ENCODE results near the gene LRRK1. TPM values are rescaled to one million over a fixed set of nuclear protein-coding genes. Genes with fewer than 3 reads are reported as not detected.
A peak's percentile ranks its signal among the peaks of the same experiment; 100 is the strongest.

Gene LRRK1
- total and polyA plus RNA-seq, 11 donors: 1.3 to 12.7 (median 2.1) TPM

DNA sequence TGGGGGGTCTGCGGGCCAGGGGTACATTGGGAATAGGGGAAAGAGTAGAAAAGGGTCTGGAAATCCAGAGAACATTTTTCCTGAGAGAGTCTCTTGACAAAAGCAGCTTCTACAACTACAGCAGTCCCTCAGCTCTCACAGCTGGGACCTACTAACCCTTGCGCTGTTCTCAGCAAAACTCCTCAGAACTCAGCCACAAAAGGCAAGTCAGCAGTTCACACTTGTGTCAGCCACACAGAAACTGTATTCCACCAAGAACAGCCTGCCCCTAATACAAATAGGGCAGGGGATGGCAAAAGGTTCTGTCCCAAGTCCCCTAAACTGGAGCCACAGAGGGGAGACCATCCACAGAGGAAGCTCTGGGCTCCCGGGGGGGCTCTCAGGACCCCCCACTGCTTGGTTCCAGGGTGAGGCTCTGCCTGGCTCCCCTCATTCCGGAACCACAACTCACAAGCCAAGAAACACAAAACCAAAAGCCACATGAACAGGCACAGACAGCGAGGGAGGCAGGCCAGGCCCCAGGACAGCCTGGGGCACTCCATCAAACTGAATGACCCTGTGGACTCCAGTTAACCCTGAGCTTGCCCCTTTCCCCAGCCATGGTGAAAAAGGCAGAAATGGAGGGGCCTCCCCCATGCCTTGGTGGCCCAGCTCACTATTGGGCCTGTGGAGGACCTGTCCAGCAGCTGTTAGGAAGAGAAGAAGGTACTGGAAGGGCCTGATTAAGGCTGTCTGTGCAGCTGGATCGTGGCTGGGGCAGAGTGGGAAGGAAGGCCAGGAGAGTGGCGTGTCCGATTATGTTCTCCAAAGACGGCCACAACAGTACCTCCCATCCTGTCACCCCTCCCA, 170.6 kb downstream of the LRRK1 start:
- Histone ChIP-seq H3K36me3 (no peaks in the 10 kb centered on the region), H3K4me3 (no peak overlapping the region), H3K4me1 (peaks cover 0 to 39% (median 31%) of the 10 kb centered on the region in 12 donors), H3K27me3 (no peaks in the 10 kb centered on the region), H3K27ac (peak overlapping the region in 6 of 12 donors; percentile 25 to 83 (median 46)), H3K9me3 (no peaks in the 10 kb centered on the region)
- DNase-seq: no peak
- intact Hi-C loops (cut with DNase I): loop anchor here in 8 of 10 donors (1.0 to 10.0 kb wide), 5 partner anchors 73 to 169 kb away; no protein-coding TSS in a partner anchor
- no peak for ATAC-seq
- TF ChIP-seq POLR2A (IDR thresholded peaks at IDR 0.05): no peak
- TF ChIP-seq, protein P1, sequence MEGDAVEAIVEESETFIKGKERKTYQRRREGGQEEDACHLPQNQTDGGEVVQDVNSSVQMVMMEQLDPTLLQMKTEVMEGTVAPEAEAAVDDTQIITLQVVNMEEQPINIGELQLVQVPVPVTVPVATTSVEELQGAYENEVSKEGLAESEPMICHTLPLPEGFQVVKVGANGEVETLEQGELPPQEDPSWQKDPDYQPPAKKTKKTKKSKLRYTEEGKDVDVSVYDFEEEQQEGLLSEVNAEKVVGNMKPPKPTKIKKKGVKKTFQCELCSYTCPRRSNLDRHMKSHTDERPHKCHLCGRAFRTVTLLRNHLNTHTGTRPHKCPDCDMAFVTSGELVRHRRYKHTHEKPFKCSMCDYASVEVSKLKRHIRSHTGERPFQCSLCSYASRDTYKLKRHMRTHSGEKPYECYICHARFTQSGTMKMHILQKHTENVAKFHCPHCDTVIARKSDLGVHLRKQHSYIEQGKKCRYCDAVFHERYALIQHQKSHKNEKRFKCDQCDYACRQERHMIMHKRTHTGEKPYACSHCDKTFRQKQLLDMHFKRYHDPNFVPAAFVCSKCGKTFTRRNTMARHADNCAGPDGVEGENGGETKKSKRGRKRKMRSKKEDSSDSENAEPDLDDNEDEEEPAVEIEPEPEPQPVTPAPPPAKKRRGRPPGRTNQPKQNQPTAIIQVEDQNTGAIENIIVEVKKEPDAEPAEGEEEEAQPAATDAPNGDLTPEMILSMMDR (IDR thresholded peaks at IDR 0.05): no peak
- 83 to 88% (median 86%) methylated on average over 9 of the region's 9 CpGs for WGBS, 4 donors

DNA sequence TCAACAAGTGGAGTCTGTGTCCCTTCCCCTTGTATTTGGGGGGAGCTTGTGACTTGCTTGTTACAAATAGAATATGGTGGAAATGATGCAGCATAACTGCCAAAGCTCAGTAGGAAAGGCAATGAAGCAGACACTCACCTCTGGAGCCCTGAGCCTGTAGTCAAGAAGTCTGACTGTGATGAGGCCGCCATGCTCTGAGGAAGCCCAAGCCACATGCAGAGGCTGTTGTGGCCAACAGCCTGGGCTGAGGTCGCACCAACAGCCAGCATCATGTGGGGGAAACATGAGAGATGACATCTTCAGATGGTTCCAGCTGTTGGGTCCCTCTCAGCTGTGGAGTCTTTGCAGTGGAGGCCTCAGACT, 171.3 kb downstream of the LRRK1 start:
- intact Hi-C loops (cut with DNase I): loop anchor here in 1 of 10 donors (1.0 kb wide), 1 partner anchor 166 kb away; no protein-coding TSS in a partner anchor
- DNase-seq (no peak), ATAC-seq (no peak)
- no peaks in the 10 kb centered on the region for H3K27me3 ChIP-seq
- no peaks in the 10 kb centered on the region for H3K36me3 ChIP-seq
- WGBS, 4 donors: 93 to 97% (median 93%) methylated on average over 2 of the region's 2 CpGs
- H3K4me3 ChIP-seq: no peak overlapping the region
- peaks cover 0 to 39% (median 31%) of the 10 kb centered on the region in 12 donors for H3K4me1 ChIP-seq
- H3K9me3 ChIP-seq: no peaks in the 10 kb centered on the region
- H3K27ac ChIP-seq: peak overlapping the region in 7 of 12 donors; percentile 39 to 83 (median 66)
- TF ChIP-seq, protein P1 (IDR thresholded peaks at IDR 0.05): no peak
- TF ChIP-seq POLR2A (IDR thresholded peaks at IDR 0.05): no peak

DNA sequence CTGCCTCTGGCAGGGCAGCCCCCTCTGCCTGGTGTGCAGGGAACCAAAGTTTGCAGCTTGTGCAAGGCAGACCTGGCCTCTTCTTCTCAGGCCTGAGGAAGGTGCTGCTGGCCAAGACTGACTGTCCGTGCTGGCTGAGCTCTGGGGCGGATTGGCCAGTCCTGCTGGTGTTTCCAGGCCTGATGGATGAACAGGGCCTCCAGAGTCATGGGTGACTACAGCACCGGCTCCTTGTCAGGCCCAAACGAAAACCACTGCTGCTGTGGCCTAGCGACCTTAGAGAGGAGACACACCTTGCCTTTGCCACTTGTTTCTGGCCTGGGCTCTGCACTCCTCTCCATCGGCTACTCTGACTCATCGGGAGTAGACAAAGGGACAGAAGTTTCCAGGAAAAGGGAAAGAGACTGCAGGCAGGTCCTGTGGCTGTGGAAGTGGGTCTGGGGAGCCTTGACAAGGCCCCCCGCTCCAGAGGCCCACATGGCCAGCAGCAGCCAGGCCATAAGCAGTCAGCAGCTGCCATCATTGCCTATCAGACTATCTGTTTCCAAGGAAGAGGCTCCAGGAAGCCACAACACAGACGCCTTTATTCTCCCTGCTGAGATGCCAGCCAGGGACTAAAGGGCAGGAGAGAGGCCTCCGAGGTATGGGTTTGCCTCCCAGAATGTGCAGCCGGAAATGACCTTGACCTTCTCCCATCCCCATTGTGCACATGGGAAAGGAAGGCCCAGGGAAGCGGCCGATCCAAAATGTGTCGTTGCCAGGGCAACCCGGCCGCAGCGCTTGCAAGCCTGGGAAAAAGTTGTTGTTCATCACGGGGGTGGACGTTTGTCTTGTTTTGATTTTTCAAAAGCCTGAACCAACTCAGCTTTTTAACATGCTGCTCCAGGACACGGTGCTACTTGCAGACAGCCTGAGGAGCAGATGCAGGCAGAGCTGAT, 172.2 kb downstream of the LRRK1 start:
- no peak overlapping the region for H3K4me3 ChIP-seq
- WGBS, 4 donors: 56 to 63% (median 57%) methylated on average over 17 to 20 of the region's 20 CpGs
- ATAC-seq: peak; percentile 38 to 71 (median 66)
- no peaks in the 10 kb centered on the region for H3K9me3 ChIP-seq
- H3K27me3 ChIP-seq: no peaks in the 10 kb centered on the region
- TF ChIP-seq POLR2A (IDR thresholded peaks at IDR 0.05): no peak
- TF ChIP-seq, protein P1 (IDR thresholded peaks at IDR 0.05): no peak
- DNase-seq: peak; percentile 68 to 82 (median 79)
- H3K36me3 ChIP-seq: no peaks in the 10 kb centered on the region
- peak overlapping the region; percentile 44 to 83 (median 70) for H3K27ac ChIP-seq
- intact Hi-C loops (cut with DNase I): no loop called here
- peaks cover 0 to 39% (median 31%) of the 10 kb centered on the region in 12 donors for H3K4me1 ChIP-seq
